ENCODE data around the gene POLDIP2.
A peak's percentile ranks its signal among the peaks of the same experiment; 100 is the strongest.

Gene POLDIP2

GRCh38 chr17:28348979-28349378 lies 8.3 kb downstream of the POLDIP2 start:
- Histone ChIP-seq H3K27me3 (ENCODE audit: control insufficient read depth in 5 of 5, insufficient read depth in 4 of 5, low read length in 5 of 5) (no peaks in the 10 kb centered on the region), H3K4me1 (ENCODE audit: control insufficient read depth in 5 of 5, insufficient read depth in 5 of 5, low read length in 5 of 5) (peaks cover 0 to 22% (median 7%) of the 10 kb centered on the region in 5 donors), H3K27ac (ENCODE audit: low read depth, low read length) (no peak overlapping the region), H3K4me3 (ENCODE audit: low read depth in 1 of 5, low read length in 5 of 5) (no peak overlapping the region), H3K9me3 (ENCODE audit: control insufficient read depth in 5 of 5, low read length in 5 of 5) (no peaks in the 10 kb centered on the region), H3K36me3 (ENCODE audit: control insufficient read depth in 5 of 5, insufficient read depth in 5 of 5, low read length in 5 of 5) (peaks cover 9 to 96% (median 91%) of the 10 kb centered on the region in 5 donors), H3K9ac (ENCODE audit: low read length in 5 of 5) (no peak overlapping the region)

DNA sequence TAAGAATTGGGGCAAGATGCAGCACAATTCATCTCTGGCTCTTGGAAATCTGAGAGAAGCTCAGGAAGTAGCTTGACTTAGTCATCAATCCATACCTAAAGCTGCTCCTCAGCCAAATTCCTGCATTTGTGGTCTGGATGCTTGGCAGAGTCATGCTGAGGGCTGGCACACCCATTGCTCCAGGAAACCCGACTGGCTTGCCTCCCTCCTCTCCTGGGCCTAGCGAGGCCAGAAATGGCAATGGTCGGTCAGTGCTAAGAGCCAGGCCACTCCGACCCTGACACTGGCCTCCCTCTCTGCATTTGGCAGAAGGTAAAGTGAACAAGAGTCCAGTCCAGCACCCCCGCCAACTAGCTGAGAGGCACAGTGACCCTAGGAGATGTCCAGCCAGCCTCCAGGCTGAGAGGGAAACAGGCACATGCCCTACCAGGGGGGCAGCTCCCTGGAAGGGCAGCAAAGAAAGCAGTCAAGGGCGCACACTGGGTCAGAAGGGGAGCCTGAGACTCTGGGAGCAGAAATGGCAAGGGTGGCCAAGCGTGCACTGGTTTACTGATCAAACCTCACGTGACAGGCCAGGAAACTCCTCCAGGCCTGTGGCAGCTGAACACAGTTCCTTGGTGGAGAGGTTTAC lies 10.0 kb downstream of the POLDIP2 start:
- Histone ChIP-seq H3K9ac (ENCODE audit: low read length in 5 of 5) (no peak overlapping the region), H3K27ac (ENCODE audit: low read depth, low read length) (peak overlapping the region; percentile 6), H3K4me1 (ENCODE audit: control insufficient read depth in 5 of 5, insufficient read depth in 5 of 5, low read length in 5 of 5) (peaks cover 0 to 27% (median 7%) of the 10 kb centered on the region in 5 donors), H3K4me3 (ENCODE audit: low read depth in 1 of 5, low read length in 5 of 5) (no peak overlapping the region), H3K36me3 (ENCODE audit: control insufficient read depth in 5 of 5, insufficient read depth in 5 of 5, low read length in 5 of 5) (peaks cover 3 to 98% (median 92%) of the 10 kb centered on the region in 5 donors), H3K27me3 (ENCODE audit: control insufficient read depth in 5 of 5, insufficient read depth in 4 of 5, low read length in 5 of 5) (no peaks in the 10 kb centered on the region), H3K9me3 (ENCODE audit: control insufficient read depth in 5 of 5, low read length in 5 of 5) (no peaks in the 10 kb centered on the region)

- H3K4me1 ChIP-seq (ENCODE audit: control insufficient read depth in 5 of 5, insufficient read depth in 5 of 5, low read length in 5 of 5): peaks cover 0 to 27% (median 7%) of the 10 kb centered on the region in 5 donors
- no peak overlapping the region for H3K27ac ChIP-seq (ENCODE audit: low read depth, low read length)
- H3K4me3 ChIP-seq (ENCODE audit: low read depth in 1 of 5, low read length in 5 of 5): no peak overlapping the region
- H3K27me3 ChIP-seq (ENCODE audit: control insufficient read depth in 5 of 5, insufficient read depth in 4 of 5, low read length in 5 of 5): no peaks in the 10 kb centered on the region
- H3K36me3 ChIP-seq (ENCODE audit: control insufficient read depth in 5 of 5, insufficient read depth in 5 of 5, low read length in 5 of 5): peaks cover 1 to 99% (median 94%) of the 10 kb centered on the region in 5 donors
- H3K9me3 ChIP-seq (ENCODE audit: control insufficient read depth in 5 of 5, low read length in 5 of 5): no peaks in the 10 kb centered on the region
- no peak overlapping the region for H3K9ac ChIP-seq (ENCODE audit: low read length in 5 of 5)
Measured at GRCh38 chr17:28346746-28347246, 10.5 kb downstream of the POLDIP2 start.

GRCh38 chr17:28346199-28346580 lies 11.1 kb downstream of the POLDIP2 start:
- H3K27ac ChIP-seq (ENCODE audit: low read depth, low read length): no peak overlapping the region
- H3K27me3 ChIP-seq (ENCODE audit: control insufficient read depth in 5 of 5, insufficient read depth in 4 of 5, low read length in 5 of 5): no peaks in the 10 kb centered on the region
- no peak overlapping the region for H3K9ac ChIP-seq (ENCODE audit: low read length in 5 of 5)
- H3K9me3 ChIP-seq (ENCODE audit: control insufficient read depth in 5 of 5, low read length in 5 of 5): no peaks in the 10 kb centered on the region
- H3K4me3 ChIP-seq (ENCODE audit: low read depth in 1 of 5, low read length in 5 of 5): no peak overlapping the region
- H3K36me3 ChIP-seq (ENCODE audit: control insufficient read depth in 5 of 5, insufficient read depth in 5 of 5, low read length in 5 of 5): peaks cover 0 to 99% (median 94%) of the 10 kb centered on the region in 5 donors
- peaks cover 0 to 27% (median 7%) of the 10 kb centered on the region in 5 donors for H3K4me1 ChIP-seq (ENCODE audit: control insufficient read depth in 5 of 5, insufficient read depth in 5 of 5, low read length in 5 of 5)

GRCh38 chr17:28345419-28346198 lies 11.7 kb downstream of the POLDIP2 start:
- Histone ChIP-seq H3K27me3 (ENCODE audit: control insufficient read depth in 5 of 5, insufficient read depth in 4 of 5, low read length in 5 of 5) (no peaks in the 10 kb centered on the region), H3K9me3 (ENCODE audit: control insufficient read depth in 5 of 5, low read length in 5 of 5) (no peaks in the 10 kb centered on the region), H3K27ac (ENCODE audit: low read depth, low read length) (no peak overlapping the region), H3K36me3 (ENCODE audit: control insufficient read depth in 5 of 5, insufficient read depth in 5 of 5, low read length in 5 of 5) (peaks cover 0 to 99% (median 93%) of the 10 kb centered on the region in 5 donors), H3K9ac (ENCODE audit: low read length in 5 of 5) (no peak overlapping the region), H3K4me1 (ENCODE audit: control insufficient read depth in 5 of 5, insufficient read depth in 5 of 5, low read length in 5 of 5) (peaks cover 0 to 27% (median 7%) of the 10 kb centered on the region in 5 donors), H3K4me3 (ENCODE audit: low read depth in 1 of 5, low read length in 5 of 5) (no peak overlapping the region)

- no peaks in the 10 kb centered on the region for H3K27me3 ChIP-seq (ENCODE audit: control insufficient read depth in 5 of 5, insufficient read depth in 4 of 5, low read length in 5 of 5)
- H3K36me3 ChIP-seq (ENCODE audit: control insufficient read depth in 5 of 5, insufficient read depth in 5 of 5, low read length in 5 of 5): peaks cover 0 to 99% (median 93%) of the 10 kb centered on the region in 5 donors
- H3K9ac ChIP-seq (ENCODE audit: low read length in 5 of 5): no peak overlapping the region
- no peak overlapping the region for H3K4me3 ChIP-seq (ENCODE audit: low read depth in 1 of 5, low read length in 5 of 5)
- H3K9me3 ChIP-seq (ENCODE audit: control insufficient read depth in 5 of 5, low read length in 5 of 5): no peaks in the 10 kb centered on the region
- no peak overlapping the region for H3K27ac ChIP-seq (ENCODE audit: low read depth, low read length)
- peaks cover 0 to 31% (median 7%) of the 10 kb centered on the region in 5 donors for H3K4me1 ChIP-seq (ENCODE audit: control insufficient read depth in 5 of 5, insufficient read depth in 5 of 5, low read length in 5 of 5)
Measured at GRCh38 chr17:28344435-28344901, 12.9 kb downstream of the POLDIP2 start.

- Histone ChIP-seq H3K36me3 (ENCODE audit: control insufficient read depth in 5 of 5, insufficient read depth in 5 of 5, low read length in 5 of 5) (peaks cover 0 to 98% (median 93%) of the 10 kb centered on the region in 5 donors), H3K9ac (ENCODE audit: low read length in 5 of 5) (no peak overlapping the region), H3K27me3 (ENCODE audit: control insufficient read depth in 5 of 5, insufficient read depth in 4 of 5, low read length in 5 of 5) (no peaks in the 10 kb centered on the region), H3K9me3 (ENCODE audit: control insufficient read depth in 5 of 5, low read length in 5 of 5) (no peaks in the 10 kb centered on the region), H3K4me3 (ENCODE audit: low read depth in 1 of 5, low read length in 5 of 5) (no peak overlapping the region), H3K4me1 (ENCODE audit: control insufficient read depth in 5 of 5, insufficient read depth in 5 of 5, low read length in 5 of 5) (peaks cover 0 to 35% (median 7%) of the 10 kb centered on the region in 5 donors), H3K27ac (ENCODE audit: low read depth, low read length) (no peak overlapping the region)
Measured at GRCh38 chr17:28344011-28344410, 13.3 kb downstream of the POLDIP2 start.

DNA sequence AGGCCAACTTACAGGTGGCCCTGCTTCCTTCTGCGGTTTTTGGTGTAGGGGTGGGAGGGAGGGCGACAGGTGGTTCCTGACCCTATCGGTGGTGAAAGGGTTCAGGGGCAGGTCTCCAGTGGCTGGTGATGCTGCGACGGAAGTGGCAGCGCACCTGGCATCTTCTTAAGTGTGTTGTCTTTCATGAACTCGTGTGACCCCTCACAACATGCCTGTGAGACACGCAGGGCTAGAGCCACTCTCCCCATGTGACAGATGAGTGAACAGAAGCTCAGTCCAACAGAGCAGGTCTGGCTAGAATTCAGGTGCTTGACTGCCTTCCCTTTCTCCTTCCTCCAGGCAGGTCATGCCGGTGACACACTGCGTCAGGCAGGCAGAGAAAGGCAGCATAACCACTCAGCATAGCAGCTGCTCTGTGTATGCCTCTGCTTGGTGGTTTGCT lies 13.8 kb downstream of the POLDIP2 start:
- Histone ChIP-seq H3K9ac (ENCODE audit: low read length in 5 of 5) (no peak overlapping the region), H3K4me1 (ENCODE audit: control insufficient read depth in 5 of 5, insufficient read depth in 5 of 5, low read length in 5 of 5) (peaks cover 0 to 36% (median 7%) of the 10 kb centered on the region in 5 donors), H3K27ac (ENCODE audit: low read depth, low read length) (no peak overlapping the region), H3K9me3 (ENCODE audit: control insufficient read depth in 5 of 5, low read length in 5 of 5) (no peaks in the 10 kb centered on the region), H3K36me3 (ENCODE audit: control insufficient read depth in 5 of 5, insufficient read depth in 5 of 5, low read length in 5 of 5) (peaks cover 0 to 93% (median 88%) of the 10 kb centered on the region in 5 donors), H3K27me3 (ENCODE audit: control insufficient read depth in 5 of 5, insufficient read depth in 4 of 5, low read length in 5 of 5) (no peaks in the 10 kb centered on the region), H3K4me3 (ENCODE audit: low read depth in 1 of 5, low read length in 5 of 5) (no peak overlapping the region)

- H3K27me3 ChIP-seq (ENCODE audit: control insufficient read depth in 5 of 5, insufficient read depth in 4 of 5, low read length in 5 of 5): no peaks in the 10 kb centered on the region
- H3K9me3 ChIP-seq (ENCODE audit: control insufficient read depth in 5 of 5, low read length in 5 of 5): no peaks in the 10 kb centered on the region
- peaks cover 0 to 81% (median 76%) of the 10 kb centered on the region in 5 donors for H3K36me3 ChIP-seq (ENCODE audit: control insufficient read depth in 5 of 5, insufficient read depth in 5 of 5, low read length in 5 of 5)
- no peak overlapping the region for H3K27ac ChIP-seq (ENCODE audit: low read depth, low read length)
- no peak overlapping the region for H3K9ac ChIP-seq (ENCODE audit: low read length in 5 of 5)
- peaks cover 2 to 44% (median 10%) of the 10 kb centered on the region in 5 donors for H3K4me1 ChIP-seq (ENCODE audit: control insufficient read depth in 5 of 5, insufficient read depth in 5 of 5, low read length in 5 of 5)
- H3K4me3 ChIP-seq (ENCODE audit: low read depth in 1 of 5, low read length in 5 of 5): no peak overlapping the region
Measured at GRCh38 chr17:28342313-28342712, 15.0 kb downstream of the POLDIP2 start.

DNA sequence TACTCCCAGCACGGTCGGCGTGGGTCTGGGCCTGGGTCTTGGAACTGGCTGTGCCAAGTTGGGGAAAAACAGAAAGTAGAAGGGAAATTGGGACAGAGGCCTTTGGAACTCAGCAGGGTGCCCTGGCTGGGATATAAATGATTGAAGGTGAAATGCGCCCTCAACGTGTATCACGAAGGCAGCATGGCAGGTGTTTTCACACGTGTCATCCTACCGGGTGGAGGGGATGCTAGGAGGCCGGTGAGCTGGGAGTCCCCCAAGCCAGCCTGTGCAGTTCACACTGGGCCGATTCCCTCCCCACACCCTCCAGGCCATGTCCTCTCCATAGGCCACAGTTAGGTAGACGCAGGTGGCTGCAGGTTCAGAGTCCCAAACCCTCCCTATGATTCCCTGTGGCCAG lies 15.8 kb downstream of the POLDIP2 start:
- Histone ChIP-seq H3K4me1 (ENCODE audit: control insufficient read depth in 5 of 5, insufficient read depth in 5 of 5, low read length in 5 of 5) (peaks cover 7 to 47% (median 17%) of the 10 kb centered on the region in 5 donors), H3K36me3 (ENCODE audit: control insufficient read depth in 5 of 5, insufficient read depth in 5 of 5, low read length in 5 of 5) (peaks cover 0 to 73% (median 69%) of the 10 kb centered on the region in 5 donors), H3K9me3 (ENCODE audit: control insufficient read depth in 5 of 5, low read length in 5 of 5) (no peaks in the 10 kb centered on the region), H3K4me3 (ENCODE audit: low read depth in 1 of 5, low read length in 5 of 5) (no peak overlapping the region), H3K9ac (ENCODE audit: low read length in 5 of 5) (no peak overlapping the region), H3K27me3 (ENCODE audit: control insufficient read depth in 5 of 5, insufficient read depth in 4 of 5, low read length in 5 of 5) (no peaks in the 10 kb centered on the region), H3K27ac (ENCODE audit: low read depth, low read length) (no peak overlapping the region)
